ENCODE data around the gene DCC.

The DCC gene

DNA sequence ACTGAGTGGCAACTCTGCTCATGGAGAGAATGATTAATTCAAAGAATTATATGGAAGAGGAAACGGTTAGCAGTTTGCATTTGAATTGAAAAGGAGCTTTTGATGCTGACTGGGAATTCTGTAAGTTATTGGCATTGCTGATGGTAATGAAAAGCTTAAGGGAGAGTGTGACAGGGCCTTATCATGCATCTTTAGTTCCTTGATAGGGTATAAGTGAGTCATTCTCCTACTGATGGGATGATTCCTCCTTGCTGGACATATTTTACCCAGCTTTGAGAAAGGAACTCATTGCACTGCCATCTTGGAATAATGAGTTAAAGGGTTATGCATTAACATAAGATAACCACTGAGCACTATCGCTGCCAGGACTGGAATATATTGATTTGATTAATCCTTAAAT lies 740.7 kb downstream of the DCC start:
- Histone ChIP-seq H3K9me2 (replicated peaks; ENCODE audit: control insufficient read depth, low read length) (no peaks in the 10 kb centered on the region), H3K79me2 (ENCODE audit: control insufficient read depth, low read length) (no peaks in the 10 kb centered on the region), H3K27ac (ENCODE audit: low read depth, low read length) (no peak overlapping the region), H3F3A (ENCODE audit: control insufficient read depth, insufficient read depth) (no peaks in the 10 kb centered on the region), H4K20me1 (ENCODE audit: control insufficient read depth, insufficient read depth, low read depth, low read length) (no peaks in the 10 kb centered on the region), H3K4me2 (ENCODE audit: low read length) (no peak overlapping the region), H3K4me1 (ENCODE audit: control insufficient read depth, low read length) (no peaks in the 10 kb centered on the region), H3K9me3 (ENCODE audit: control insufficient read depth, insufficient read depth, low read length) (no peaks in the 10 kb centered on the region), H3K36me3 (ENCODE audit: control insufficient read depth, low read length) (no peaks in the 10 kb centered on the region), H3K4me3 (ENCODE audit: low read length) (no peak overlapping the region), H3K27me3 (ENCODE audit: control insufficient read depth, low read length) (no peaks in the 10 kb centered on the region)
- no peak for TF ChIP-seq EZH2phosphoT487 (IDR thresholded peaks at IDR 0.05; ENCODE audit: borderline replicate concordance, low read length)
- TF ChIP-seq, protein P1, sequence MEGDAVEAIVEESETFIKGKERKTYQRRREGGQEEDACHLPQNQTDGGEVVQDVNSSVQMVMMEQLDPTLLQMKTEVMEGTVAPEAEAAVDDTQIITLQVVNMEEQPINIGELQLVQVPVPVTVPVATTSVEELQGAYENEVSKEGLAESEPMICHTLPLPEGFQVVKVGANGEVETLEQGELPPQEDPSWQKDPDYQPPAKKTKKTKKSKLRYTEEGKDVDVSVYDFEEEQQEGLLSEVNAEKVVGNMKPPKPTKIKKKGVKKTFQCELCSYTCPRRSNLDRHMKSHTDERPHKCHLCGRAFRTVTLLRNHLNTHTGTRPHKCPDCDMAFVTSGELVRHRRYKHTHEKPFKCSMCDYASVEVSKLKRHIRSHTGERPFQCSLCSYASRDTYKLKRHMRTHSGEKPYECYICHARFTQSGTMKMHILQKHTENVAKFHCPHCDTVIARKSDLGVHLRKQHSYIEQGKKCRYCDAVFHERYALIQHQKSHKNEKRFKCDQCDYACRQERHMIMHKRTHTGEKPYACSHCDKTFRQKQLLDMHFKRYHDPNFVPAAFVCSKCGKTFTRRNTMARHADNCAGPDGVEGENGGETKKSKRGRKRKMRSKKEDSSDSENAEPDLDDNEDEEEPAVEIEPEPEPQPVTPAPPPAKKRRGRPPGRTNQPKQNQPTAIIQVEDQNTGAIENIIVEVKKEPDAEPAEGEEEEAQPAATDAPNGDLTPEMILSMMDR (IDR thresholded peaks at IDR 0.05; ENCODE audit: low read depth, low read length, poor library complexity, severe bottlenecking), result no peak

DNA sequence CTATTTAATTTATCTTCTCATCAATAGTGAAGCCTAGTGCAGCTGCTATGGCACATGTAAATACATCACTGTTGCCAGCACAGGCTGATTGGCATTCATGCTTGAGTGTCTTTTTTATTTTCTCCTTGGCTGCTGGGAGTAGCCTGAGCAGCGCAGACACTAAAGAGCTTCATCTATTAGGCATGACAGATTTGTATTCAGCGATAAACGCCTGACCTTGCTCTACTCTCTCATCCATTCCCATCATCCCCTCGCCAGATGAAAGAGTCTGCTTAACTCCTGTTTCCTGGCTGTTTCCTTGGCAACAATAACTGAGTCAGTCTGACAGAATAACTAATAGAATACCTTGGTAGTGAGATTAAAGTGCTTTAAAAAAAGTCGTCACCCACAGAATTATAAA lies 753.6 kb downstream of the DCC start:
- no peak for TF ChIP-seq EZH2phosphoT487 (IDR thresholded peaks at IDR 0.05; ENCODE audit: borderline replicate concordance, low read length)
- TF ChIP-seq, protein P1 (IDR thresholded peaks at IDR 0.05; ENCODE audit: low read depth, low read length, poor library complexity, severe bottlenecking), result no peak
- Histone ChIP-seq H3K27me3 (ENCODE audit: control insufficient read depth, low read length) (no peaks in the 10 kb centered on the region), H3K4me3 (ENCODE audit: low read length) (no peak overlapping the region), H3K27ac (ENCODE audit: low read depth, low read length) (no peak overlapping the region), H3K4me1 (ENCODE audit: control insufficient read depth, low read length) (no peaks in the 10 kb centered on the region), H3K79me2 (ENCODE audit: control insufficient read depth, low read length) (no peaks in the 10 kb centered on the region), H3K36me3 (ENCODE audit: control insufficient read depth, low read length) (no peaks in the 10 kb centered on the region), H3K9me2 (replicated peaks; ENCODE audit: control insufficient read depth, low read length) (no peaks in the 10 kb centered on the region), H3F3A (ENCODE audit: control insufficient read depth, insufficient read depth) (no peaks in the 10 kb centered on the region), H3K4me2 (ENCODE audit: low read length) (no peak overlapping the region), H4K20me1 (ENCODE audit: control insufficient read depth, insufficient read depth, low read depth, low read length) (no peaks in the 10 kb centered on the region), H3K9me3 (ENCODE audit: control insufficient read depth, insufficient read depth, low read length) (no peaks in the 10 kb centered on the region)

DNA sequence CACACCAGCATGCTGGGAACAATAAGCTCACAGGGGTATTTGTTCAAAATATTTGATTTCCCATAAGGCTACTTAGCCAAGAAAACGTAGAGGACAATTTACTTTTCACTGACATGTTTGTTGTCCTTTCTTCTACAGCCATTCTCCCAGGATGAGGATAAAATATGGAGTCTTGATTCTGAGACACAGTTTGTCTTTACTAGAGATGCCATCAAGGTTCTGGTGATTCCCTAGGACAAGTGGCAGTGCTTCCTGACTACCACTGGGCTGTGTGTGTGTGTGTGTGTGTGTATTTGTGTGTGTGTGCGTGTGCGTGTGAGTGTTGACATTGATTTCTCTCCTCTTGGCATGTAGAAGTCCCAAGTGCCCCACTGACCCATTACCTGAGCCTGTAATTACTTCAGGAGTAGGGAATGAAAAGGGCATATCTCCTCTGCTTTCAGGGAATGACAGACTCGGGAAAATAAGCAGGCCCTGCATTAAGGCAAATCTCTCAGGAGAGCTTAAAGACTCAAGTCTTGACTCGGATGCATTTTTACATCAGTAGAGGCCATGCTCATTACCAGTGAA lies 761.6 kb downstream of the DCC start:
- no peaks in the 10 kb centered on the region for H3K9me2 ChIP-seq (replicated peaks; ENCODE audit: control insufficient read depth, low read length)
- H3F3A ChIP-seq (ENCODE audit: control insufficient read depth, insufficient read depth), result no peaks in the 10 kb centered on the region
- no peak for TF ChIP-seq EZH2phosphoT487 (IDR thresholded peaks at IDR 0.05; ENCODE audit: borderline replicate concordance, low read length)
- TF ChIP-seq, protein P1 (IDR thresholded peaks at IDR 0.05; ENCODE audit: low read depth, low read length, poor library complexity, severe bottlenecking), result no peak
- no peak overlapping the region for H3K4me2 ChIP-seq (ENCODE audit: low read length)
- no peaks in the 10 kb centered on the region for H3K27me3 ChIP-seq (ENCODE audit: control insufficient read depth, low read length)
- H3K27ac ChIP-seq (ENCODE audit: low read depth, low read length), result no peak overlapping the region
- H3K9me3 ChIP-seq (ENCODE audit: control insufficient read depth, insufficient read depth, low read length), result no peaks in the 10 kb centered on the region
- no peaks in the 10 kb centered on the region for H3K79me2 ChIP-seq (ENCODE audit: control insufficient read depth, low read length)
- no peak overlapping the region for H3K4me3 ChIP-seq (ENCODE audit: low read length)
- no peaks in the 10 kb centered on the region for H3K4me1 ChIP-seq (ENCODE audit: control insufficient read depth, low read length)
- H4K20me1 ChIP-seq (ENCODE audit: control insufficient read depth, insufficient read depth, low read depth, low read length), result no peaks in the 10 kb centered on the region
- no peaks in the 10 kb centered on the region for H3K36me3 ChIP-seq (ENCODE audit: control insufficient read depth, low read length)
